Mesenchymal stem cell (in vitro differentiated cells and primary cell): ENCODE results near the gene KLHL22.
A peak's percentile ranks its signal among the peaks of the same experiment; 100 is the strongest.

Experiments
- DNase-seq: peaks from one replicate; pipeline ENCODE4 v3.0.0-alpha.2; 2013
- H2AFZ ChIP-seq: one replicate; pipeline ENCODE4 v1.6.1; 2013; ENCODE audit warnings: low read depth, mild to moderate bottlenecking, control low read depth, inconsistent platforms, low read length, moderate library complexity
- H2AK5ac ChIP-seq: 2 replicates; pipeline ENCODE4 v1.6.1; 2013; ENCODE audit warnings: low read length, moderate library complexity, mild to moderate bottlenecking, inconsistent platforms; ENCODE audit not compliant: severe bottlenecking
- H2BK120ac ChIP-seq: one replicate; pipeline ENCODE4 v1.6.1; 2013; ENCODE audit warnings: low read depth, mild to moderate bottlenecking, inconsistent platforms, low read length, moderate library complexity
- H2BK12ac ChIP-seq, 2 experiments: one replicate each; pipeline ENCODE4 v1.6.1; 2013; ENCODE audit warnings: inconsistent platforms in 2 of 2, low read length in 2 of 2, mild to moderate bottlenecking in 2 of 2, moderate library complexity in 2 of 2, control low read depth in 1 of 2
- H2BK15ac ChIP-seq: one replicate; pipeline ENCODE4 v1.6.1; 2013; ENCODE audit warnings: mild to moderate bottlenecking, low read depth, inconsistent platforms; ENCODE audit not compliant: poor library complexity, severe bottlenecking
- H2BK5ac ChIP-seq: 2 replicates; pipeline ENCODE4 v1.6.1; 2013; ENCODE audit warnings: low read depth, mild to moderate bottlenecking, low read length, control low read depth, inconsistent platforms; ENCODE audit not compliant: poor library complexity, severe bottlenecking
- H3K14ac ChIP-seq, 2 experiments: one replicate each; pipeline ENCODE4 v1.6.1; 2013; ENCODE audit warnings: inconsistent platforms in 2 of 2, low read length in 2 of 2, control low read depth in 1 of 2, mild to moderate bottlenecking in 1 of 2, moderate library complexity in 1 of 2
- H3K18ac ChIP-seq, 2 experiments: one replicate each; pipeline ENCODE4 v1.6.1; 2013; ENCODE audit warnings: inconsistent platforms in 2 of 2, low read length in 2 of 2, control low read depth in 1 of 2, low read depth in 1 of 2, mild to moderate bottlenecking in 1 of 2
- H3K23ac ChIP-seq, 2 experiments: one replicate each; pipeline ENCODE4 v1.6.1; 2013; ENCODE audit warnings: inconsistent platforms in 2 of 2, low read length in 2 of 2, mild to moderate bottlenecking in 2 of 2, moderate library complexity in 2 of 2, control low read depth in 1 of 2
- H3K27ac ChIP-seq: 2 replicates; pipeline ENCODE4 v1.5.1; 2013; ENCODE audit warnings: mild to moderate bottlenecking, moderate library complexity, low read length, control low read depth, inconsistent platforms; ENCODE audit not compliant: poor library complexity, severe bottlenecking
- H3K27me3 ChIP-seq, 2 experiments: 2 replicates each; pipeline versions ENCODE4 v1.6.1 to v1.7.0; 2013; ENCODE audit warnings: low read length in 2 of 2, mild to moderate bottlenecking in 2 of 2, moderate library complexity in 2 of 2, control low read depth in 1 of 2, inconsistent platforms in 1 of 2; ENCODE audit not compliant: control insufficient read depth in 1 of 2, insufficient read depth in 1 of 2
- H3K36me3 ChIP-seq, 2 experiments: 2 replicates each; pipeline versions ENCODE4 v1.6.1 to v1.7.0; 2013; ENCODE audit warnings: low read length in 2 of 2, control low read depth in 1 of 2, inconsistent platforms in 1 of 2, low read depth in 1 of 2, mild to moderate bottlenecking in 1 of 2; ENCODE audit not compliant: insufficient read depth in 2 of 2, control insufficient read depth in 1 of 2
- H3K4ac ChIP-seq, 2 experiments: one replicate each; pipeline ENCODE4 v1.6.1; 2013; ENCODE audit warnings: inconsistent platforms in 2 of 2, low read length in 2 of 2, mild to moderate bottlenecking in 2 of 2, moderate library complexity in 2 of 2, control low read depth in 1 of 2, low read depth in 1 of 2
- H3K4me1 ChIP-seq: 2 replicates; pipeline ENCODE4 v1.6.1; 2013; ENCODE audit warnings: low read depth, low read length, control low read depth; ENCODE audit not compliant: control insufficient read depth, insufficient read depth
- H3K4me2 ChIP-seq: 2 replicates; pipeline ENCODE4 v1.6.1; 2013; ENCODE audit warnings: low read length, mild to moderate bottlenecking, inconsistent platforms; ENCODE audit not compliant: poor library complexity, severe bottlenecking
- H3K4me3 ChIP-seq, 2 experiments: 2 replicates each; pipeline versions ENCODE4 v1.5.1 to v1.7.0; 2013; ENCODE audit warnings: low read length in 2 of 2, mild to moderate bottlenecking in 2 of 2, control low read depth in 1 of 2, low read depth in 1 of 2; ENCODE audit not compliant: insufficient read depth in 1 of 2
- H3K79me1 ChIP-seq: replicated peaks from 2 replicates; pipeline ENCODE4 v1.6.1; 2013; ENCODE audit warnings: mild to moderate bottlenecking, control low read depth, low read length, inconsistent platforms; ENCODE audit not compliant: poor library complexity, severe bottlenecking
- H3K9ac ChIP-seq: 2 replicates; pipeline ENCODE4 v1.7.0; 2013; ENCODE audit warnings: mild to moderate bottlenecking, low read length, moderate library complexity
- H3K9me3 ChIP-seq: 2 replicates; pipeline ENCODE4 v1.7.0; 2013; ENCODE audit warnings: mild to moderate bottlenecking, low read length; ENCODE audit not compliant: control insufficient read depth
- H4K8ac ChIP-seq: one replicate; pipeline ENCODE4 v1.6.1; 2013; ENCODE audit warnings: inconsistent platforms, mild to moderate bottlenecking, low read length, moderate library complexity
- H4K91ac ChIP-seq: one replicate; pipeline ENCODE4 v1.6.1; 2013; ENCODE audit warnings: mild to moderate bottlenecking, low read length, inconsistent platforms
- WGBS: methylation state at CpG from one replicate; pipeline ENCODE4 v1.1.7; 2013; ENCODE audit warnings: mixed read lengths; 5-methylcytosine and 5-hydroxymethylcytosine counted together

KLHL22 gene

GRCh38 chr22:20446383-20446970 is 49.1 kb downstream of the KLHL22 start:
- H4K8ac ChIP-seq, result no peak overlapping the region
- H3K9ac ChIP-seq, result no peak overlapping the region
- no peaks in the 10 kb centered on the region for H3K9me3 ChIP-seq
- H3K36me3 ChIP-seq, result peaks cover 38 to 54% of the 10 kb centered on the region in 2 experiments
- no peak overlapping the region for H3K14ac ChIP-seq
- no peak overlapping the region for H3K4me2 ChIP-seq
- DNase-seq, result no peak
- H3K79me1 ChIP-seq, result no peaks in the 10 kb centered on the region
- H3K23ac ChIP-seq, result no peak overlapping the region
- peaks cover 12% of the 10 kb centered on the region for H3K4me1 ChIP-seq
- H2BK5ac ChIP-seq, result no peak overlapping the region
- H2AK5ac ChIP-seq, result no peak overlapping the region
- H4K91ac ChIP-seq, result peak overlapping the region; percentile 6
- no peak overlapping the region for H2AFZ ChIP-seq
- no peak overlapping the region for H3K4ac ChIP-seq
- WGBS, result 95% methylated on average over 19 of the region's 21 CpGs
- H3K27me3 ChIP-seq, result no peaks in the 10 kb centered on the region
- H3K27ac ChIP-seq, result no peak overlapping the region
- peak overlapping the region in 1 of 2 experiments; percentile 20 for H3K4me3 ChIP-seq
- H2BK12ac ChIP-seq, result peak overlapping the region in 1 of 2 experiments; percentile 26
- H3K18ac ChIP-seq, result no peak overlapping the region
- no peak overlapping the region for H2BK15ac ChIP-seq
- H2BK120ac ChIP-seq, result no peak overlapping the region

GRCh38 chr22:20444325-20444724 is 51.3 kb downstream of the KLHL22 start:
- Histone ChIP-seq H4K91ac (no peak overlapping the region), H2BK5ac (no peak overlapping the region), H3K36me3 (peaks cover 46 to 47% of the 10 kb centered on the region in 2 experiments), H3K18ac (no peak overlapping the region), H3K4me1 (peaks cover 12% of the 10 kb centered on the region), H2AFZ (no peak overlapping the region), H3K9ac (no peak overlapping the region), H3K27me3 (no peaks in the 10 kb centered on the region), H3K4ac (no peak overlapping the region), H2BK15ac (no peak overlapping the region), H3K27ac (no peak overlapping the region), H3K9me3 (no peaks in the 10 kb centered on the region), H3K79me1 (no peaks in the 10 kb centered on the region), H3K14ac (no peak overlapping the region), H3K4me3 (no peak overlapping the region), H4K8ac (no peak overlapping the region), H2AK5ac (no peak overlapping the region), H2BK12ac (no peak overlapping the region), H3K23ac (no peak overlapping the region), H3K4me2 (no peak overlapping the region), H2BK120ac (no peak overlapping the region)
- no peak for DNase-seq
- WGBS, result 100% methylated on average over 3 of the region's 4 CpGs

GRCh38 chr22:20442485-20443284 is 52.9 kb downstream of the KLHL22 start:
- DNase-seq, result no peak
- Histone ChIP-seq H2AFZ (no peak overlapping the region), H3K4me1 (peaks cover 23% of the 10 kb centered on the region), H4K91ac (no peak overlapping the region), H3K9me3 (no peaks in the 10 kb centered on the region), H3K4me3 (no peak overlapping the region), H2BK5ac (no peak overlapping the region), H3K36me3 (peaks cover 46 to 47% of the 10 kb centered on the region in 2 experiments), H2BK12ac (no peak overlapping the region), H4K8ac (no peak overlapping the region), H3K4me2 (no peak overlapping the region), H3K27me3 (no peaks in the 10 kb centered on the region), H3K14ac (no peak overlapping the region), H2BK15ac (no peak overlapping the region), H3K23ac (no peak overlapping the region), H3K79me1 (no peaks in the 10 kb centered on the region), H3K27ac (no peak overlapping the region), H2BK120ac (no peak overlapping the region), H3K9ac (no peak overlapping the region), H2AK5ac (no peak overlapping the region), H3K4ac (no peak overlapping the region), H3K18ac (no peak overlapping the region)
- WGBS, result 90% methylated on average over 4 of the region's 7 CpGs

- H2AFZ ChIP-seq, result no peak overlapping the region
- no peak overlapping the region for H3K4me2 ChIP-seq
- no peak overlapping the region for H2AK5ac ChIP-seq
- no peaks in the 10 kb centered on the region for H3K27me3 ChIP-seq
- no peak overlapping the region for H4K8ac ChIP-seq
- no peak overlapping the region for H3K23ac ChIP-seq
- H2BK5ac ChIP-seq, result no peak overlapping the region
- H3K18ac ChIP-seq, result no peak overlapping the region
- peak overlapping the region; percentile 29 for H3K9ac ChIP-seq
- 86% methylated on average over 21 of the region's 21 CpGs for WGBS
- H3K4me3 ChIP-seq, result no peak overlapping the region
- H3K36me3 ChIP-seq, result peaks cover 46 to 47% of the 10 kb centered on the region in 2 experiments
- H3K9me3 ChIP-seq, result no peaks in the 10 kb centered on the region
- H3K14ac ChIP-seq, result no peak overlapping the region
- H3K4ac ChIP-seq, result no peak overlapping the region
- H3K79me1 ChIP-seq, result peaks cover 5% of the 10 kb centered on the region
- no peak overlapping the region for H4K91ac ChIP-seq
- no peak overlapping the region for H2BK15ac ChIP-seq
- DNase-seq, result peak; percentile 45
- no peak overlapping the region for H2BK120ac ChIP-seq
- H3K27ac ChIP-seq, result no peak overlapping the region
- H3K4me1 ChIP-seq, result peaks cover 28% of the 10 kb centered on the region
- no peak overlapping the region for H2BK12ac ChIP-seq
These were observed 53.7 kb downstream of the KLHL22 start for GRCh38 chr22:20441631-20442484.
